ENCODE data around the gene ADD1. TPM values are rescaled to one million over a fixed set of nuclear protein-coding genes. Genes with fewer than 3 reads are reported as not detected.
"Not testable (repeated sequence)": the region's sequence is repeated elsewhere in the genome, so short reads cannot be mapped to it uniquely, and the experiment has no call there.

ADD1 gene
- total RNA-seq, 2 donors from 2014 or later, result 220 to 254 TPM

DNA sequence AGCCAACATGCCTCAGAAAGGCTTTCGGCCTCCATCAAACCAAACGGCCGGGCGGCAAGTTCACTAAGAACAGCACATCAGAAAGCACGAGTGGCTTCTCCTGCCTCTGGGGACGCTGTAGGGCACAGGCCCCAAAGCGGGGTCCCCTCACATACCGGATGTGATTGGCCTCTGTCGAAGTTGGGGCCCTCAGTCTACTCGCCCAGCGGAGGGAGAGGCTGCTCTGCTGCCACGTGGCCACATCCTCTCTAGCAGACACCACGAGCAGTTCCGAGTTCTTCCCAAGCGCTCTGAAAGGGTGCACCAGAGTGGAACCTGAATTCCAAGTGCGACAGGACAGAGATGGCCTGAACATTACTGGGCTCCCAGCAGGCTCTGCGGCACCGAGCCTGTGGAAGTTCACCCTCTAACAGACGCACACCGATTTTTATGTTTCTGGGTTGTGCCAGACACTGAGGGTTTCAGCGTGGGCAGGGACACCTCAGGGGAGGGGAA, 98.4 kb downstream of the ADD1 start:
- Mint-ChIP-seq H3K4me3 (peak overlapping the region; percentile 66), H3K27me3 (no peaks in the 10 kb centered on the region), H3K4me1 (peaks cover 14% of the 10 kb centered on the region), H3K27ac (peak overlapping the region; percentile 84), H3K9me3 (no peaks in the 10 kb centered on the region), H3K36me3 (ENCODE audit: low read depth) (peaks cover 100% of the 10 kb centered on the region)
- ATAC-seq (replicated peaks), result no peak

DNA sequence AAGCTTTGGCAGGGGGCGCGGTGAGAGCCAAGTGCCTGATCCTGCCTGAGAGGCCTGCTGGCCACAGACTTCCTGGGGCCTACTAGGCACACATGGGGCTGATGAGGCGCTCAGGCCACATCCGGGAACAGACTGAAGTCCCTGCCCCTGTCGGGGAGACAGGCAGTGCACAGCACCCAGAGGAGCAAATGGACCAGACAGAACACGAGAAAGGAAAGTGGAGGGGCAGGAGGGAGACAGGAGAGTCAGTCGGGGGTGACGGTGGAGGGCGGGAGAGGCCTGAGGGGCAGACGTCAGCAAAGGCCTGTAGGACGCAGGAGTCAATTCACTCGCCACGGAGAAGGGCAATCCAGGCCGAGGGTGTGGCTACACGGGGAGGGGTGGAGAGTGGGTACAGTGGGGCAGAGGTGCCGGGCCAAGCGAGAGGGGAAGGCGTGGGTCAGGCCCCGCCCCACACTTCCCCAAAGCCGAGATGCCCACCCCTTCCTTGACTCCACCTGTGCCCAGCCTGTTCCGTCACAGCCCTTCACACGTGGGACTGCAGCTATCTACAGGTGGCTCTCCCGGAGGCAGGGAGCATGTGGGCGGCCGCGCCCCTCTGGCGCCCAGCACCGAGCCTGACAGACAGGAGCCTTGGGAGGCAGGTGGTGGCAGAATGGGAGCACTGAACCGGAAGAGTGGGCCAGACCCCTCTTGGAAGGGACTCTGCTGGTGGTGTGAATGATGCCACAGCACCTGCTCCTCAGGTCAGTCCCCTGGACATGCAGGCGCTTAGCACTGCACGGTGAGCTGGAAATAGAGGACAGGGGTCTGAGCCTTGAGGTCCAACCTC, 99.1 kb downstream of the ADD1 start:
- Mint-ChIP-seq H3K27me3 (no peaks in the 10 kb centered on the region), H3K4me1 (peaks cover 12% of the 10 kb centered on the region), H3K9me3 (no peaks in the 10 kb centered on the region), H3K4me3 (peak overlapping the region; percentile 66), H3K36me3 (ENCODE audit: low read depth) (peaks cover 100% of the 10 kb centered on the region), H3K27ac (peak overlapping the region; percentile 84)
- peak; percentile 54 for ATAC-seq (replicated peaks)

DNA sequence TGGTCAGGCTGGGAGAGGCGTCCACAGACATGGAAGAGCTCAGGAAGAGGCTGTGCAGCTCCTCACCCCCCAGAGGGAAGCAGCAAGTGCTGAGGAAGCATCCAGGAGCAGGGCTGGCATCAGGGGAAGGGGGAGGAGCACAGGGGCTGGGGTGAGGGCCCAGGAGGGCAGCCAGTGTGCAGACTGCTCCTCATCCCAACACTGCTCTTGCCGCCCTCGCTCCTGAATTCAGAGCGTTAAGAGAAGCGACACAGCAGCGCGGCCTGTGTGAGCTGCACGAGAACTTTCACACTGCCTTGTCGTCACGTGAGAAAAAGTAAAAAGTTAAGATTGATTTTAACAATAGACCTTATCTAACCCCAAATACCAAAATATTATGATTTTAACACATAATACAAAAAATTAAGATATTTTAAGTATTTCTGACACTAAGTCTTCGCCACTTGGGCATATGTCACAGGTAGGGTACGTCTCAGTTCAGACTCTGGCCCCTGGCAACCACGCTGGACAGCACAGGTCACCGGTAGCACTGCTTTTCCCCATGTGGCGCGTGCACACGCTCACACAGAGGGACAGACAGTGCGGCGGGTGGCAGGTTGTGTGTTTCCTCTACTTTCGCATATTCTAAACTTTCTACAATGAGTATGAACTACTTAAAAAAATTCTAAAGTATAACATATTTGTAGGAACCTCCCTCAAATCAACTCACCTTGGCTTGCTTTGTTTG, 99.9 kb downstream of the ADD1 start:
- peaks cover 12% of the 10 kb centered on the region for H3K4me1 Mint-ChIP-seq
- H3K27me3 Mint-ChIP-seq, result no peaks in the 10 kb centered on the region
- no peak for ATAC-seq (replicated peaks)
- peaks cover 100% of the 10 kb centered on the region for H3K36me3 Mint-ChIP-seq (ENCODE audit: low read depth)
- no peaks in the 10 kb centered on the region for H3K9me3 Mint-ChIP-seq
- H3K27ac Mint-ChIP-seq, result peak overlapping the region; percentile 84
- peak overlapping the region; percentile 66 for H3K4me3 Mint-ChIP-seq

DNA sequence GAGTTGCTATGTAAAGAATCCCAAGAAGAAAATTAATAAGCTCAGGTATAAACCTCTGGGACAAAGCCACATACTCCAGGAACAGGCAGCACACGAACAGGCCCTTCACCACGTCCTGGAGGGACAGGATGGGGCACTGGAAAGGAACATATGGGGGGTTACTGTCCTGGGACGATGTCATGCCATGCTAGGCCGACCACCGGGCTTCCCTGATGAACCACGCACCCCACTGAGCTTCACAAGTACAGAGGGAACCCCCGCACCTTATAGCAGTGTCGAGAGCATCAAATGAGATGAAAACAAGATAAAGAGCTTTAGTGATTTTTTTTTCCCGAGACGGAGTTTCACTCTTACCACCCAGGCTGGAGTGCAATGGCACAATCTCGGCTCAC, 100.4 kb downstream of the ADD1 start:
- peak overlapping the region; percentile 66 for H3K4me3 Mint-ChIP-seq
- ATAC-seq (replicated peaks), result no peak

DNA sequence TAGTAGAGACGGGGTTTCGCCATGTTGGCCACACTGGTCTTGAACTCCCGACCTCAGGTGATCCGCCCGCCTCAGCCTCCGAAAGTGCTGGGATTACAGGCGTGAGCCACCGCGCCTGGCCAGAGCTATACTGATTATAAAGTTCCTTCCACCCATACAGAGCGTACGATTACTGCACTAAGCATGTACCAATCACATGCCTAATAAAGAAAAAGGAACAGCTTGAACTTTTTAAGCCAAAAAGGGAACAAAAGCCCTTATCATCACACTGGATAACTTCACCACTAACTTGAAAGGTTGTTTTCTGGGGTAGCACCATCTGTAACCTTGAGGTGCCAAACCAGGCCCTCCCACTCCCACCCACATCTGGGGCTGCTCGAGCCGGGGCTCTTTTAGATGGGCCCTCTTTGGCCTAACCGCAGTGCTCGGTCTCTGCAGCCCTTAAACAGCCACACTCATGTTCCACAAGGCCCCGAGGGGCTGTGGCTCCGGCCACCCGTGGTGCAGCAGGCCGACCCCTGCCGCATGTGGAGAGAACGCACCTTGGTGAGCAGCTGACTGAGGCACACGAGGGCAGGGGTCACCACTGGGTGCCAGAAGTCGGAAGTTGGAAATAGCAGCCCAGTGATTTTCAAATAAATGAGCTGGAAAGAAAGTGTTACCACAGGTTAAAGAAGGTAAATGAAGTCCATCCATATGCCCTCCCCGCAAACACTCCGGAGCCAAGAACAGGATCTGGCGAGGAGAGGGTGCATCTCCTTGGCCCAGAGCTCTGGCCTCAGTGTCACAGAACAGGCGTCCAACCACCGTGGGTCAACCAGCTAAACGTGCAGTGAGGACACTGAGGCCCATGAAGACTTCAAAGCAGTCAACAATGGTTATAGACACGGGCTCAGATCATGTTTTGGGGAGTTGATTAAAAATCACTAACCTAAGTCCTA, 101.2 kb downstream of the ADD1 start:
- peaks cover 9% of the 10 kb centered on the region for H3K4me1 Mint-ChIP-seq
- peaks cover 100% of the 10 kb centered on the region for H3K36me3 Mint-ChIP-seq (ENCODE audit: low read depth)
- no peak overlapping the region for H3K4me3 Mint-ChIP-seq
- H3K9me3 Mint-ChIP-seq, result no peaks in the 10 kb centered on the region
- ATAC-seq (replicated peaks), result no peak
- H3K27me3 Mint-ChIP-seq, result no peaks in the 10 kb centered on the region
- peak overlapping the region; percentile 76 for H3K27ac Mint-ChIP-seq

More for the DNA sequence above, 100.4 kb downstream of the ADD1 start:
- H3K36me3 Mint-ChIP-seq (ENCODE audit: low read depth), result peaks cover 100% of the 10 kb centered on the region
- H3K27ac Mint-ChIP-seq, result peak overlapping the region; percentile 76
- peaks cover 12% of the 10 kb centered on the region for H3K4me1 Mint-ChIP-seq
- H3K9me3 Mint-ChIP-seq, result no peaks in the 10 kb centered on the region
- H3K27me3 Mint-ChIP-seq, result no peaks in the 10 kb centered on the region

DNA sequence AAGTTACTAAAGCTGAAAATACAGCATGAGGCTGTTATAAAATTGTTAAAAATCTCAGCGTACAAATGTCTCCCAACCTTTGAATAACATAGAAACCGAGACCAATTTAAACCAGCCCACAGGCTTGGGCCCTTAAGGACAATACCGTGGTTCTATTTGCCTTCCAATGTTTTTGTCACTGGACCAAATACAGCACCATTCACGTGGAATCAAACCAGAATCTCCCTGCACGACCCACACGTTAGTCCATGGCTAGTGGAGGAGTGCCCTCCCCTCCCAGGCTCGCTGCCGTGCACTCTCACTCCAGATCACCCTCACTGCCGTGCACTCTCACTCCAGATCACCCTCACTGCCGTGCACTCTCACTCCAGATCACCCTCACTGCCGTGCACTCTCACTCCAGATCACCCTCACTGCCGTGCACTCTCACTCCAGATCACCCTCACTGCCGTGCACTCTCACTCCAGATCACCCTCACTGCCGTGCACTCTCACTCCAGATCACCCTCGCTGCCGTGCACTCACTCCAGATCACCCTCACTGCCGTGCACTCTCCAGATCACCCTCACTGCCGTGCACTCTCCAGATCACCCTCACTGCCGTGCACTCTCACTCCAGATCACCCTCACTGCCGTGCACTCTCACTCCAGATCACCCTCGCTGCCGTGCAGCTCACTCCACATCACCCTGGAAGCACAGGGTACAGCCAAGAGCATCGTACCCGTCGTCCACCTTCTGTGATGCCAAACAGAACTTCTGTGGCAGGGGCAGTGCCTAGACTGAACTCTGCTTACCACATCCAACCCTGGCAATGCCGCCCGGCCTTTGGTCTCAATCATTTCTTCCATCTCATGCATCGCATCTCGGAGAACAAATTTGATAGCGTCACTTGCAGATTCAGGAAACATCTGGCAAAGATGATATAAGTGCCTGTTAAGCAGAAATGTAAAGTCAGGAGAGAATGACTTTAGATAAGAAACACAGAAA, 102.3 kb downstream of the ADD1 start:
- ATAC-seq (replicated peaks); H3K9me3 Mint-ChIP-seq; H3K27me3 Mint-ChIP-seq; H3K4me3 Mint-ChIP-seq: not testable (repeated sequence)
- Mint-ChIP-seq H3K36me3 (ENCODE audit: low read depth) (peaks cover 100% of the 10 kb centered on the region), H3K27ac (peak overlapping the region; percentile 65), H3K4me1 (peaks cover 14% of the 10 kb centered on the region)

DNA sequence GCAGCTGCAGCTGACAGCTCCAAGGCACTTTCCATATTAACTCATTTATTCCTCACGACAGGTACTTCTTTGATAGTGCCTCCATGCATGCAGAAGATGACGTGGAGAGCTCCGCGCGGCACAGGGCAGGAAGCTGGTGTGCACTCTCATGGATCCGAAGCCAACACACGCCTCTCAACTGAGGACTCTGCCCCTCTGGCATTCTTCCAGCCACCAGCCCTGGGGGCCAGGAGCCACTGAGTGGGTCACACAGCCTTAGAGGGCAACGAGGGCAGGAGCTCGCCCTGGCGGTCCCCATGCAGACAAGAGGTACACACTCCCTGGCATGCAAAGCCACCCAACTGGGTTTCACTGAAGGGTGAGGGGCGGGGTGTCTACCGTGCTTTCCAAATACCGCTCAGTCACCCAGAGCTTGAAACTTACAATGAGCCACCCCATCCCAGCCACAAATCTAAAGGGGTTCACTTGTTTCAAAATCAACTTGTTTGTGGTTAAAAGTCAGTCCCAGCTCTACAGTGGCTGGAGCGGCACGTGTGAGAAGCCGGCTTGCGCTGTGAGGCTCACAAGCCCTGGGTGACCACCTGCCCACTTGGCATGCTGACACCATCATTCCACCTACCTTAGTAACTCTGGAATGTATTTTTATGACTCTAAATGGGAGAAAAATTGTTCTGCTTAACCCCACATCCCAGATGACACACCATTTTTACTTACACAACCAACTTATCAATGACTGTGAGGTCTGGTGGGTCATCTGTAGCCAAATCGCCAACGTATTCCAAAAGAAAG, 103.4 kb downstream of the ADD1 start:
- Mint-ChIP-seq H3K36me3 (ENCODE audit: low read depth) (peaks cover 100% of the 10 kb centered on the region), H3K27me3 (no peaks in the 10 kb centered on the region), H3K4me1 (peaks cover 14% of the 10 kb centered on the region), H3K4me3 (no peak overlapping the region), H3K9me3 (no peaks in the 10 kb centered on the region), H3K27ac (no peak overlapping the region)
- no peak for ATAC-seq (replicated peaks)

DNA sequence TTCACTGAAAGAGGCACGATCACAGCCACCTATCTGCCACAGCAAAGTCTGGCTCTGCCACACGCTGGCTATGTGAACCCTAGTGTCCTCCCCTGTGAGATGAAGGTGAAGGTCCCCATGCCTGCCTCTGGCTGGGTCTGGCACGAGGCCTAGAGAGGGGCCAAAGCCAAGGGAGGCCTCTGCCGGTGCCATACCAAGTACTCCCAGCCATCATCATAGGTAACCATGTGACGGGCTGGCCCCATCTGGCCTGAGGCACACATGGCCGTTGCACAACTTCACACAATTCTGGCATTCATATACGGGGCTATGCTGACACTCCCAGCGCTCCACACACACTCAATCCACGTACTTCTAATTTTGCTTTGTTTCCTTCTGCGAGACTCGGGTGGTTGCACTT, 104.3 kb downstream of the ADD1 start:
- Mint-ChIP-seq H3K4me1 (peaks cover 11% of the 10 kb centered on the region), H3K36me3 (ENCODE audit: low read depth) (peaks cover 100% of the 10 kb centered on the region), H3K9me3 (no peaks in the 10 kb centered on the region), H3K27ac (no peak overlapping the region), H3K4me3 (no peak overlapping the region), H3K27me3 (no peaks in the 10 kb centered on the region)
- ATAC-seq (replicated peaks), result no peak

DNA sequence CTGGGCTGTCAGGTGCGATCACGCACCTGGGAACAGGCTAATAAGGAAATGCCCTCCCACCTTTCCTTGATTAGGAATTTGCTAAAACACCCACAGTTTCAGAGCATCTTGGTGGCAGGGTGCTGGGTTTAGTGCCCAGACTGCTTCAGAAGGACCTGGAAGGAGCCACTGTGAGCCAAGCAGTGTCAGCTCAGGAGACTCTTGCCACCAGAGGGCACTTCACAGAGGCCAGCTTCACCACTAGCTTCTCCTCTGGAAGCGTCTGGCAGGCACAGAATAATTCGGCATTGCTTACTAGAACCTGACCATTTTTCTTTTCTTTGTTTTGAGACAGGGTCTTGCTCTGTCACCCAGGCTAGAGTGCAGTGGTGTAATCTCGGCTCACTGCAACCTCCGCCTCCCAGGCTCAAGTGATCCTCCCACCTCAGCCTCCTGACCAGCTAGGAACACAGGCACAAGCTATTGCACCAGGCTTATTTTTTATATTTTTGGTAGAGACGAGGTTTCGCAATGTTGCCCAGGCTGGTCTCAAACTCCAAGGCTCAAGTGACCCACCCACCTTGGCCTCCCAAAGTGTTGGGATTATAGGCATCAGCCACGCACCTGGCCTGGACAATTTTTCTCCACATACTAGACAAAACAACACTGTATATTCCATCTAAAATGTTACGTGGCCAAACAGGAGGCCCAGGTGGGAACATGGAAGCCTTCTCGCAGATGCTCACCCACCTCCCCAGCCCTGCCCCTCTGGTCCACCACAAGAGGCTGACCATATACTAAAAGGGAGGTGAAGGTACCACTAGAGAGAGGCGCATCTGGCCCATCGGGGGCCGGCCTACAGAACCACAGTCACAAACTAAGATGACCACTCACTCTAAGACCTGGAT, 105.5 kb downstream of the ADD1 start:
- ATAC-seq (replicated peaks), result peak; percentile 69
- peak overlapping the region; percentile 90 for H3K27ac Mint-ChIP-seq
- peaks cover 22% of the 10 kb centered on the region for H3K4me1 Mint-ChIP-seq
- no peak overlapping the region for H3K4me3 Mint-ChIP-seq
- no peaks in the 10 kb centered on the region for H3K27me3 Mint-ChIP-seq
- peaks cover 100% of the 10 kb centered on the region for H3K36me3 Mint-ChIP-seq (ENCODE audit: low read depth)
- H3K9me3 Mint-ChIP-seq, result no peaks in the 10 kb centered on the region

DNA sequence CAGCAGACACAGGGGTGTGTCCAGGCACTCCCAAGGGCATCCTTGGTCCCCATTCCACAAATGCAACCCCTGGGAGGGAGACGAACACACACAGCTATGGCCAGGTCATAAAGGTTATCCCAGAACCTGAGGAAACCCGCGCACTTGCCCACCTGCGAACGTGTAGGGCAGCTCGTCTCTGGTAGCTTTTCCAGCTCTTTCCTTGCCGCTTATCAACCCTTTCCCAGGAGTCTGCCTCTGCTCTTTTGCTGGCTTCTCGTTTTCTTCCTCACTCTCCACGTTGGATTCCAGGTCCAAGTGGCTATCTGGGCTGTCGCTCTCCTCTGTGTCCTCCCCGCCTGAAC, 106.1 kb downstream of the ADD1 start:
- peak overlapping the region; percentile 90 for H3K27ac Mint-ChIP-seq
- H3K27me3 Mint-ChIP-seq, result no peaks in the 10 kb centered on the region
- peaks cover 100% of the 10 kb centered on the region for H3K36me3 Mint-ChIP-seq (ENCODE audit: low read depth)
- H3K4me1 Mint-ChIP-seq, result peaks cover 28% of the 10 kb centered on the region
- ATAC-seq (replicated peaks), result no peak
- no peak overlapping the region for H3K4me3 Mint-ChIP-seq
- H3K9me3 Mint-ChIP-seq, result no peaks in the 10 kb centered on the region

DNA sequence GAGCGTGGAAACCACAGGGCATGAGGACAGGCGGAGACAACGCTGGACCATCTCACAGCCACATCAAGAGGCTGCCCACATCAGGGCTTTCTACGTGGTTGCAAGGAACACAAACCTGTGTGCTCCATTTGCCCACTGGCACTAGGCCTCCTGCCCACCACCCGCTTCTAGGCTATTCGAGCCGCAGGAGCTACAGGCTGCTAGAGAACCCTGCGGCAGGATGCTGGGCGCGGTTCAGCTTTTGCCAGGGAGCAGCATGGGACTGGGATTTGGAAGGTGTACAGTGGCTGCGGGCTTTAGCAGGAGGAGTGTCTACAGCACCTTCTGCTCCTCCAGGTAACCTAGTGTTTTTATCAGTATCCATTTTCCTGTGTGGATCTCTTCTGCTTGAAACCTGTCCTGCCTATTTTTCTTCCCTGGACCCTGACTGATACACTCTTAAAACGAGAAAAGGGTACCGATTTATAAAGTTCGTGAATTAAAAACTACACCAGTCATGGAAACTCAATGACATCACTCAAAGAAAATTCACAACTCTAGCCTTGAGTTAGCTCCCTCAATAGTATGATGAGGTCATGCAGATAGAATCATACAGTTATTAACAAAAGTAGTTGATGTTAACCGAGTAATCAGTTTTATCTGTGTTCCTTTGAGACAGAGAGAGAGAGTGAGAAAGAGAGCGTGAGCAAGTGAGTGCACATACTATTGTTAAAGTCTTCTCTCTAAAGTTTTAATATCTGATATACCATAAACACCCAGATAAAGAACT, 106.8 kb downstream of the ADD1 start:
- no peaks in the 10 kb centered on the region for H3K27me3 Mint-ChIP-seq
- H3K4me3 Mint-ChIP-seq, result peak overlapping the region; percentile 20
- no peaks in the 10 kb centered on the region for H3K9me3 Mint-ChIP-seq
- peaks cover 98% of the 10 kb centered on the region for H3K36me3 Mint-ChIP-seq (ENCODE audit: low read depth)
- H3K27ac Mint-ChIP-seq, result peak overlapping the region; percentile 90
- no peak for ATAC-seq (replicated peaks)
- H3K4me1 Mint-ChIP-seq, result peaks cover 30% of the 10 kb centered on the region
